GM23248 (cell line): ENCODE results near the gene ROPN1L.

Source experiments
- EZH2 ChIP-seq: fragments of 200-600 bp; sonication (generic); IDR thresholded peaks from 2 replicates; pipeline ENCODE4 v1.6.1; 2018; ENCODE audit warnings: antibody characterized with exemption, mild to moderate bottlenecking; ENCODE audit not compliant: insufficient read depth, poor library complexity, severe bottlenecking
- EZH2phosphoT487 ChIP-seq: fragments of 200-600 bp; sonication (generic); IDR thresholded peaks from 2 replicates; pipeline ENCODE4 v1.6.1; 2018; ENCODE audit warnings: antibody characterized with exemption, moderate library complexity, mild to moderate bottlenecking, low read depth; ENCODE audit not compliant: insufficient read depth

DNA sequence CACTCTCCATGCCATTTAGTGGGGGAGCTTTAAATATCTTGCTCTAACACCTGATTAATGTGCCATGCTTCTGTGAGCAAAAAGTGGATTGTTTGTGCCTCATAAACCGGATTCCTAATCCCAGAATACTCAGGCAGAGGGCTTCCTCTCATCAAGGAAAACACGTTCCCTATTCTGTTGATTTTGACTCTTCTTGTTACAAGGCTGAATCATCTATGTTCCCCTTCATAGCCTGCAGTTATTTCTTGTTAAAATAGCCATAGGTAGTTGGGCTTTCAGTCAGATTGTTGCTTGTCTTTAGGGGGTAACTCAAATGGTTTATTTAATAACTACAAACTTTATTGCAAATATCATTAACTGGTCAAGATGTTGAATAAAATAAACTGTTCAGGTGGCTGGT is 26.6 kb downstream of the ROPN1L start:
- TF ChIP-seq EZH2phosphoT487: no peak
- no peak for TF ChIP-seq EZH2
